Esophagus muscularis mucosa (tissue), 4 donors: Measurements from ENCODE around the gene OLFML2B. TPM values are rescaled to one million over a fixed set of nuclear protein-coding genes. Genes with fewer than 3 reads are reported as not detected.

Experiments used
- DNase-seq: peaks from one replicate; pipeline ENCODE4 v3.0.0-alpha.2; 2017; ENCODE audit errors: extremely low spot score
- H3K27ac ChIP-seq, 4 donors: fragments of 200-600 bp; sonication (generic); replicated peaks in 1 of 4; 1 replicate in 3 of 4; 2 replicates in 1 of 4; pipeline ENCODE4 v1.5.1; 2016 to 2019; ENCODE audit warnings: mild to moderate bottlenecking in 1 of 4
- H3K27me3 ChIP-seq, 4 donors: fragments of 200-600 bp; sonication (generic); one replicate each; pipeline versions ENCODE4 v1.5.1 to v1.6.0; 2016 to 2019
- H3K36me3 ChIP-seq, 4 donors: fragments of 200-600 bp; sonication (generic); one replicate each; pipeline ENCODE4 v1.5.1; 2016 to 2019
- H3K4me1 ChIP-seq, 4 donors: fragments of 200-600 bp; sonication (generic); one replicate each; pipeline ENCODE4 v1.5.1; 2016 to 2019
- H3K4me3 ChIP-seq, 4 donors: fragments of 200-600 bp; sonication (generic); 1 replicate in 2 of 4; 2 replicates in 2 of 4; pipeline ENCODE4 v1.5.1; 2016 to 2019; ENCODE audit warnings: mild to moderate bottlenecking in 4 of 4, moderate library complexity in 1 of 4
- H3K9me3 ChIP-seq, 4 donors: fragments of 200-600 bp; sonication (generic); 1 replicate in 3 of 4; 2 replicates in 1 of 4; pipeline ENCODE4 v1.5.1; 2016 to 2019
- EP300 ChIP-seq: sonication (generic); formaldehyde crosslinking; IDR thresholded peaks from one replicate; pipeline ENCODE4 v1.6.1; 2017; ENCODE audit warnings: antibody characterized with exemption
- POLR2A ChIP-seq: fragments of 450-650 bp; IDR thresholded peaks from one replicate; pipeline ENCODE4 v1.6.1; 2017; ENCODE audit warnings: antibody characterized with exemption, moderate library complexity, mild to moderate bottlenecking, low read depth
- POLR2AphosphoS5 ChIP-seq, 2 donors: sonication (generic); formaldehyde crosslinking; IDR thresholded peaks; one replicate each; pipeline ENCODE4 v1.6.1; 2017; ENCODE audit warnings: antibody characterized with exemption in 2 of 2
- WGBS: methylation state at CpG from one replicate; pipeline ENCODE4 v1.1.5; 2018; 5-methylcytosine and 5-hydroxymethylcytosine counted together
- intact Hi-C: fragments of 100-400 bp; cut with DNase I; formaldehyde crosslinking; loops from one replicate; pipeline ENCODE4 v1.15.1; 2023
- total RNA-seq, 4 donors: library from RNA; depleted of rRNA; stranded (reverse); fragments of >200 nt; gene quantifications; one replicate each; pipeline versions ENCODE4 v1.1.0 to v1.2.1, GENCODE V29; 2016
- TF ChIP-seq, protein P1 (sequence below), 3 experiments: fragments of 200-600 bp in 2 of 3; fragments of 450-650 bp in 1 of 3; sonication (generic) in 2 of 3; IDR thresholded peaks; one replicate each; pipeline ENCODE4 v1.5.1; 2017 to 2019; ENCODE audit warnings: antibody characterized with exemption in 3 of 3, mild to moderate bottlenecking in 2 of 3, moderate library complexity in 1 of 3

Gene OLFML2B
- total RNA-seq, 4 donors from 2014 or later = 1.2 to 6.7 (median 5.9) TPM

DNA sequence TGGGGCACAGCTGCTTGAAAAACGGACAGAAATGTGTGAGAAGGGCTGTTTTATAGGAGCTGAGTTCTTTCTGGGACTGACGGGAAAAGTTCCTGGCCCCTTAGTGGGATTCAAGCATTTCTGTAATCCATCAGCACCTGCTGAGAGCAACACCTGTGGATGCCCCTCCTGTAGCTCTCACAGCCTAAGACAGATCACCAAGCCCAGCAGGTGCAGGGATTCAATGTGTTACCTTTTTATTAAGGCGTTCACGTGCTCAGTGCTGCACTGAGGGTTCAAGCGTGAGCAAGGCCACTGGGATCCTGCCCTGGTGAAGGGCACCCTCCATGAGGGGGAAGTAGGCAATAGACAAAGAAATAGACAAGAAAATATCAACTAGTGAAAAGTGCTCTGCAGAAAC lies 14.9 kb downstream of the OLFML2B start:
- Histone ChIP-seq H3K4me3 (no peak overlapping the region), H3K27me3 (no peaks in the 10 kb centered on the region), H3K27ac (no peak overlapping the region), H3K4me1 (peaks cover 0 to 12% (median 0%) of the 10 kb centered on the region in 4 donors), H3K36me3 (no peaks in the 10 kb centered on the region), H3K9me3 (no peaks in the 10 kb centered on the region)
- TF ChIP-seq POLR2A (no peak), EP300 (no peak), POLR2AphosphoS5 (IDR thresholded peaks at IDR 0.05) (no peak)
- TF ChIP-seq, protein P1, sequence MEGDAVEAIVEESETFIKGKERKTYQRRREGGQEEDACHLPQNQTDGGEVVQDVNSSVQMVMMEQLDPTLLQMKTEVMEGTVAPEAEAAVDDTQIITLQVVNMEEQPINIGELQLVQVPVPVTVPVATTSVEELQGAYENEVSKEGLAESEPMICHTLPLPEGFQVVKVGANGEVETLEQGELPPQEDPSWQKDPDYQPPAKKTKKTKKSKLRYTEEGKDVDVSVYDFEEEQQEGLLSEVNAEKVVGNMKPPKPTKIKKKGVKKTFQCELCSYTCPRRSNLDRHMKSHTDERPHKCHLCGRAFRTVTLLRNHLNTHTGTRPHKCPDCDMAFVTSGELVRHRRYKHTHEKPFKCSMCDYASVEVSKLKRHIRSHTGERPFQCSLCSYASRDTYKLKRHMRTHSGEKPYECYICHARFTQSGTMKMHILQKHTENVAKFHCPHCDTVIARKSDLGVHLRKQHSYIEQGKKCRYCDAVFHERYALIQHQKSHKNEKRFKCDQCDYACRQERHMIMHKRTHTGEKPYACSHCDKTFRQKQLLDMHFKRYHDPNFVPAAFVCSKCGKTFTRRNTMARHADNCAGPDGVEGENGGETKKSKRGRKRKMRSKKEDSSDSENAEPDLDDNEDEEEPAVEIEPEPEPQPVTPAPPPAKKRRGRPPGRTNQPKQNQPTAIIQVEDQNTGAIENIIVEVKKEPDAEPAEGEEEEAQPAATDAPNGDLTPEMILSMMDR (IDR thresholded peaks at IDR 0.05) = no peak
- intact Hi-C loops = no loop called here
- DNase-seq = no peak
- 99% methylated on average over 5 of the region's 5 CpGs for WGBS

GRCh38 chr1:162007466-162007865 lies 16.2 kb downstream of the OLFML2B start:
- Histone ChIP-seq H3K4me3 (no peak overlapping the region), H3K27ac (no peak overlapping the region), H3K9me3 (no peaks in the 10 kb centered on the region), H3K4me1 (peaks cover 0 to 12% (median 0%) of the 10 kb centered on the region in 4 donors), H3K36me3 (no peaks in the 10 kb centered on the region), H3K27me3 (no peaks in the 10 kb centered on the region)
- intact Hi-C loops = no loop called here
- TF ChIP-seq POLR2AphosphoS5 (IDR thresholded peaks at IDR 0.05) = no peak
- TF ChIP-seq POLR2A = no peak
- TF ChIP-seq, protein P1 (IDR thresholded peaks at IDR 0.05) = no peak
- no peak for TF ChIP-seq EP300
- WGBS = 93% methylated on average over 3 of the region's 3 CpGs
- DNase-seq = no peak

DNA sequence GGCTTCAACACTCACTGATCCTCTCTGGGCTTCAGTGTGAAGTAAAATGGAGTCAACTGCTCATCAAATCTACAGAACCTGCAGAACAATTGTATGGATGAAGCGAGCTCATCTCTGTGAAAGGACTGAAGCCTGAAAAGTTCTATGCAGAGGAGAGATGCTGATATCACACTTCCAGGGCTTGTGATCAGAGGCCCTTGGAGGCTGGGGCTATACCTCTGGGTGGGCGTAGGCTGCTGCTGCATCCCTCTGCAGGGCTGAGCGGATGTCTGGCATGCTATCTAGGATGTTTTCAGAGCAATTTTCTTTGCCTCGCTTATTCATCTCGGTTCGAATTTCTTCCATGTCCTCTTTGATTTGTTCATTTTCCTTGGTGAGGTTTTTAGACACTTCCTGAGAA lies 17.6 kb downstream of the OLFML2B start:
- intact Hi-C loops = no loop called here
- WGBS = 87% methylated on average over 6 of the region's 6 CpGs
- H3K4me1 ChIP-seq = peaks cover 0 to 2% (median 0%) of the 10 kb centered on the region in 4 donors
- no peaks in the 10 kb centered on the region for H3K36me3 ChIP-seq
- no peak overlapping the region for H3K27ac ChIP-seq
- no peaks in the 10 kb centered on the region for H3K9me3 ChIP-seq
- no peak overlapping the region for H3K4me3 ChIP-seq
- TF ChIP-seq POLR2A (no peak), POLR2AphosphoS5 (IDR thresholded peaks at IDR 0.05) (no peak), EP300 (no peak)
- TF ChIP-seq, protein P1 (IDR thresholded peaks at IDR 0.05) = no peak
- no peaks in the 10 kb centered on the region for H3K27me3 ChIP-seq
- no peak for DNase-seq

DNA sequence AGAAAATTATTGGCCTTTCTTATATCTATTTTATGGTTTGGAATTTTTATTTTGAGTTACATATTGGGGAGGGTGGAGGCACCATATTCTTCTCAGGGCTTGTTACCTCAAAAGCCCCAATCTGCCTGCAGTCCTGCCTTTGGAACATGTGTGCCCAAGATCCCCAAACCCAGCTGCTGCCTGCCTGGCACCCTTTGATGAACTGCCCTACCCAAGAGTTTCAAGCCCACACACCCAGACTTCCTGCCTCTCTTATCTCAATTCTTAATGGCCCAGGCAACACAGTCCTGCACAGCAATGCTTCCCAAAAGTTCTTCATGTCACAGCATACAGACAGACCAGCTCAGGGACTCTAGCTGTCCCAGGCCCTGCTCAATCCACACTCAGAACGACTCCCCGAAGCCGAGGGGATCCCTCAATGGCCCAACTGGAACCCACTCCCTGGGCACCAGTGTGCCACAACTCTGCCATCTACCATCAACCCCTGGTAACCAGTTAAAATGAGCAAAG lies 19.2 kb downstream of the OLFML2B start:
- intact Hi-C loops = no loop called here
- 92% methylated on average over 3 of the region's 3 CpGs for WGBS
- Histone ChIP-seq H3K4me3 (no peak overlapping the region), H3K27me3 (no peaks in the 10 kb centered on the region), H3K4me1 (no peaks in the 10 kb centered on the region), H3K36me3 (peaks cover 0 to 8% (median 0%) of the 10 kb centered on the region in 4 donors), H3K27ac (peak overlapping the region in 1 of 4 donors; percentile 56), H3K9me3 (no peaks in the 10 kb centered on the region)
- TF ChIP-seq POLR2A (no peak), EP300 (no peak), POLR2AphosphoS5 (IDR thresholded peaks at IDR 0.05) (no peak)
- TF ChIP-seq, protein P1 (IDR thresholded peaks at IDR 0.05) = no peak
- DNase-seq = no peak

DNA sequence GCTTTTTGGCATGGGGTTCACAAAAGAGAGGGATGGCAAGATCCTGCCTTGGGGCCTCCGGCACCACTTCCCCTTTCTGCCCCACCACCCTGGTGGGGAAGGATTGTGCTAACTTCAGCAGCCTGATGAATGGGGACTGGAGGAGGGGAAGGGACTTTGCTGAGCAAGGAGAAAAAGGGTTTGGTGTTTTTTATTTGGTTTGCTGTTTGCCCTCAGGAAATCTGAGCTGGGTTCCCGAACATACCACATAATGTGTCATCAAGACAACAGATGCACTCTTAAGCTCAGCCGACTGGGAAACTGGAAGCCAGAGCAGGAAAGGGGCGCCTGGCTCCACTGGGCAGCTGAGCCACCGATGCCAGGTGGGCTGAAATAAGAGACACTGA lies 19.8 kb downstream of the OLFML2B start:
- intact Hi-C loops = no loop called here
- WGBS = 67% methylated on average over 5 of the region's 5 CpGs
- Histone ChIP-seq H3K27me3 (no peaks in the 10 kb centered on the region), H3K4me1 (no peaks in the 10 kb centered on the region), H3K9me3 (no peaks in the 10 kb centered on the region), H3K4me3 (peak overlapping the region in 2 of 4 donors; percentile 17 to 31), H3K36me3 (peaks cover 0 to 10% (median 0%) of the 10 kb centered on the region in 4 donors), H3K27ac (peak overlapping the region in 3 of 4 donors; percentile 33 to 57 (median 56))
- TF ChIP-seq POLR2AphosphoS5 (IDR thresholded peaks at IDR 0.05) = peak; percentile 18 to 27
- no peak for TF ChIP-seq POLR2A
- DNase-seq = no peak
